HS-27A (cell line): ENCODE measurements around the gene DPH6.
A peak's percentile ranks its signal among the peaks of the same experiment; 100 is the strongest.

Experiments used
- DNase-seq: peaks from one replicate; pipeline ENCODE4 v3.0.0-alpha.2; 2012; ENCODE audit warnings: low read depth, missing footprints

DPH6 gene

GRCh38 chr15:35540885-35541284 lies 5.1 kb downstream of the DPH6 start:
- peak; percentile 20 for DNase-seq

DNA sequence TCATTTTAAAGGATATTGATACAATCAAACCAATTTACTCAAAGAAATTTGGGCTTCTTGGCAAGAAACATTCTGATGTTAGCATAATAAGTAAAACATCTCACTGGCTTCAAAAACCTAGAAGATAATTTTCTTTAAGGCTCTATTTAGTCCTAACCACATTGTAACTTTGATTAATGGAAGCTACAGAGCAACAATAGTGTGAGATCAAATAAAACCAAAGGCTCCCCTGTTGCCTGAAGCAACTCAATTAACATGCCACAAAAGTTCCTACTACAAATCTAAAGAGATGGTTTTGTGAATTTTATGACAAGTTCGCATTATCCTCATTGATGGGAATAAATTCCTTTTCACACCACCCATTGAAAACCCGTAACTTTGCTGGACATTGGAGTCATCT lies 5.9 kb downstream of the DPH6 start:
- DNase-seq = no peak

DNA sequence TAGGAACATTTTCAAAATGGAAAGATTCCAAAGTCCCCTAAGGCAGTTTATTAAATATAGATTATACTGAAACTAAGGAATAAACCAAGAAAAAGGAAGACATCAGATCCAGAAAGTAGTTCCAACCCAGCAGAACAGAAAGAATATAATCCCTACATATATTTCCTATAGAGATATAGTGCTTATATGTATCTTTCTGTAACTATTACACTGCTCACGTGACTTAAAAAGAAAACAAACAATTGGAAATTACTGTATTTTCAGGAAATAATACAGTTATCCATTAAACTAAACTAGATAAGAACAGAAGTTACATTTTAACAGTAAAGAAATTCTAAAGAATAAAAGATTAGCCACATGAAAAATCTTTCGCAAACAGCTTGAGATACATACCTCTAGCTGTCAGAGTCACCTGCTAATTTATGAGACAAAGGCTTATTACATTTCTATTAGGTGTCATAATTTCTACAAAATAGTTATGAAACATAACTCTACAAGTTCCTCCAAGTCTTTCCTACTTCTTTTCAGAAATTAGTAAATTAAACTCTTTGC lies 10.5 kb downstream of the DPH6 start:
- DNase-seq = no peak

- no peak for DNase-seq
Measured at GRCh38 chr15:35533130-35534110, 12.5 kb downstream of the DPH6 start.

DNA sequence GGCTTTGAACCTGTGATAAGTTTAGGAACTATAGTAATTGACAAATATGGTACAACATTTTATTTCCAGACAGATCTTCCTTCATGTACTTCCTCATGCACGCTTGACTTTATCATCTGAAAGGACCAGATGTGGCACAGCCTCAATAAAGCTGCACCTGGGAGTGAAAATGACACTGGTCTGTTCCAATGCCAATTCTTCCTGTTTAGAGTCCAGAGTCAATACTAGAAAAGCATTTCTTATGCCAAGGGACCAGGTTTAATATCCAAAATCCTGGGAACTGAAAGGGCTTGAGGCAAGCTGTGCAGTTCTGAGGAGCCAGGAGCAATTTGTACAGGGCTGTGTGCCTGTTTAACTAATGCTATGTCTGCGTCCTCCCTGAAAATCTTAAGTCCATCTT lies 15.3 kb downstream of the DPH6 start:
- no peak for DNase-seq

GRCh38 chr15:35529784-35530183 lies 16.2 kb downstream of the DPH6 start:
- DNase-seq = no peak

- no peak for DNase-seq
Measured at GRCh38 chr15:35522061-35522460, 23.9 kb downstream of the DPH6 start.

- DNase-seq = peak; percentile 50
Measured at GRCh38 chr15:35519541-35520149, 26.3 kb downstream of the DPH6 start.

GRCh38 chr15:35519052-35519451 lies 26.9 kb downstream of the DPH6 start:
- DNase-seq = no peak

- DNase-seq = no peak
Measured at GRCh38 chr15:35514759-35515158, 31.2 kb downstream of the DPH6 start.

DNA sequence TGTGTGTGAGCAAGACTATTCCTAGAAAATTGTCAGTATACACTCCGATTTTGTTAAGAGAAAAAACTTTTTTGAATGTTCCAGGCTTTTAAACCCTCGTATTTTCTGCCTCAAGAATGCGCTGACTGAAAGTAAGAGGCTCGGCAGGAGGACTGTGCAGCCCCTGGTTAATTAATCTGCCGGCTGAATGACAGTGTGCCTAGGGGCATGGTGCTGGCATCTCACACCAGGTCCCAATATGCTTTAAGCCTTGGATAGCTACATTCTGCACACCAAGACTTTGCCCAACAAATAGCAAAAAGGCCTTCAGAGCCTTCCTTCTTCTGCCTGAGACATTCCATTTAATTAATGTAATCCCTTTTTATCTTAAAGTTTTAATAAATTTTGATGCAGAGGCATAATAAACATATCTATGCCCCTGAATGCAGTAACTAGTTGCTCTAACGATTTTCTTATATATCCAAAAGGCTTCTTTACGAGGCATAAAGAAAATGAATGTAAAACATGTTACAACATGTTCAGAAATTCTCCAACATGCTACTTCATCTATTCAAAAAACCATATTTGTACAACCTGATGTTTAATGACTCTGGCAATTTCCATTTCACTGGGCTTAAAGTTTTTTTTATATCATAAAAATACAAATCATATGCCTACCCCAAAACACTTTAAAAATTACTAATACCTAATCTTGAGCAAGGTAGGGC lies 37.9 kb downstream of the DPH6 start:
- DNase-seq = no peak

DNA sequence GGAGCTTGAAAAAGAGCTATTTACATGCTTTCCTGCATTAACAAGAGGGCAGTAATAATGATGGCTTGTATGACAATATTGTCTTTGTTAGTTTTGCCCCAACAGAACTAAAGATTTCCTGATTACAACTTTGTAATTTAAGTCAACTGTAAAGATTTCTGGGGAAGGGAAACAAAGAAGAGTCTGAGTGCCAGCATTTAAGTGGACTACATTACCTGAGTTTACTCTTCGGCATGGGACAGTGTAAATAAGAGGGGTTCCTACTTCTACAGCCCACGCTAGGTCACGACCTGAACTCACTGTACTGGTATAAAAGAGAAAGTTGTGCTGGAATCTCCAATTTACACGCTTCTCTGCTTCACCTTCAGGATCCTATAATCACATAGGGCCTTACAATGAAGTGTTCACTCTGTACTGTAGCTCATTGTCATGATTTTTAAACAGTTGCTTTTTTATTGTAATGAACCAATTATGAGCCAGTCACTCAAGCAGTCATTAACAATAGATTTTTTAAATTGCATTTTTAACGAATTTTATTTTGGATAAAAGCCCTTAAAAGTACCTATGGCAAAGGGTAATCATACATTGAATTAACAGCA lies 39.6 kb downstream of the DPH6 start:
- DNase-seq = no peak

DNA sequence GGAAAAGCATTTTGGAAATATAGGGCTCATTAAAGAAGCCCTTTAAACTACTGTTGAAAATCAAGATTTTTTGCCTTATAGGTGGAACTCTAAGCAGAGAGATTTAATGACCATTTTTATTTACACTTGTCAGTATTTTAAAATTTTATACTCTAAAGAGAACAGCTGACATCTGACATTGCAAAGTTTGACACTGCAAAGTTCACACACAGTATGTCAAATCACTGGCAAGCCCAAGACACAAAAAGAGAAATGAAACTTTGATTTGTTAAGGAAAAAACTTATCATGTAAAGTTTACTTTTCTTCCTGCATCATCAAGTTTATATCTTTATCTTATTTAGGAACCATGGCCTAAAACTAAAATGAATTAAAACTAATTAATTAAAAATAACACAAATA lies 40.2 kb downstream of the DPH6 start:
- no peak for DNase-seq

DNA sequence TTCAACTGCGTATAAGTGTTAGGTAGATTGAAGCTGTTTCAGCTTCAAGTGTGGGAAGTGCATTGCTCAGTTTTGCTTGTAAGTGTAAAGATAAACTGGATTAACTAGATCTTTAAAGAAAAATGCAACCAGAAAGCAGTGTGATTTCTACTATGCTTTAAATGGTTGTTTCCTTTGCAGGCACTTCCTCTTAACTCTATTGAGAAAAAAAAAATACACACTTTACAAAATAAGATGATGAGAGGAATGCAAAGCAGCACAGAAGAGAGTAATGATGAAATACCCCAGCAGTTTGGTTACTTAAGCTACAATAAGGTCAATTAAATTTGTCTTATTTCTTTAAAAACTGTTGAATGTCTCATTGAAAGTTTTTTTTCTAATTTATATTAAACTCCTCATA lies 40.8 kb downstream of the DPH6 start:
- no peak for DNase-seq

DNA sequence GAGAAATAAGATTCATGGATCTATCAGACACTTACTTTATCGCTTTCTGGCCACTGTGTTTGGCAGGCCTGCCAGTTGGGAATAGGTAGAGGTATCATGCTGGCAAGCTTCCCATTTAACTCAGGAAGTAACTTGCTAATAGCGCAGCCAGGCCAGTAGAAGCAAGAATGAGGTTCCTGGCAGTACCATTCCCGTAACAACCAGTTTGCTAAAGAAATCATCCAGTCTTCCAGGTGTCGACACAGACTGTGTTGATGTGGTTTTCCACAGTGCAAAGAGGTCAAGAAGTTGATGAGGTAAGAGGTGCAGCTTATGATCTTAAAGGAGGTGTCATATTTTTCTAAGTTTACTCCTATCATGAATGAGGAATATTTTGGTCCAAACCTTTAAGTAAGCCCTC lies 46.2 kb downstream of the DPH6 start:
- no peak for DNase-seq

GRCh38 chr15:35496585-35496984 lies 49.4 kb downstream of the DPH6 start:
- DNase-seq = no peak

DNA sequence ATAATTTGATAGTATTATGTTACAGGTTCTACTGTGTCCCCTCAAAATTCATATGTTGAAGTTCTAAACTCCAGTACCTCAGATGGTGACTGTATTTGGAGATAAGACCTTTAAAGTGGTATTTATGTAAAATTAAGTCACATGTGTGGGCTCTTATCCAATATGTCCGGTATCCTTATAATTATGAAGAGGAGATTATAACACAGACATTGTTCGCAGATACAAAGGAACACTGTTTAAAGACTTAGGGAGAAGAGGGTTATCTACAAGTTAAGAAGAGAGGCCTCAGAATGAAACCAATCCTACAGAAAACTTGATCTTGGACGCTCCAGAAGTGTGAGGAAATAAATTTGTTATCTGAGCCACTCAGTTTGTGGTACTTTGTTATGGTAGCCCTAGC lies 50.9 kb downstream of the DPH6 start:
- DNase-seq = no peak

DNA sequence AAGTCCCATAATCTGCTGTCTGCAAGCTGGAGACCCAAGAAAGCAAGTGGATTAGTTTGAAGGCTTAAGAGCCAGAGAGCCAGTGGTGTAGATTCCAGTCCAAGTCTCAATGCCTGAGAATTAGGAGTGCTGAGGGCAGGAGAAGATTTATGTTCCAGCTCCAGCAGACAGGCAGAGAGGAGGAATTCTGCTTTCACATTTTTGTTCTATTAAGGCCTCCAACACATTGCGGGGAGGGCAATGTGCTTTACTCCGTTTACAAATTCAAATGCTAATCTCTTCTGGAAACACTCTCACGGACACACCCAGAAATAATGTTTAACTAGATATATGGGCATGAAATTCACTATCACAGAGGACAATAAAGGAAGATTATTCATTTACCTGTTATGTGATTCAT lies 54.0 kb downstream of the DPH6 start:
- no peak for DNase-seq

DNA sequence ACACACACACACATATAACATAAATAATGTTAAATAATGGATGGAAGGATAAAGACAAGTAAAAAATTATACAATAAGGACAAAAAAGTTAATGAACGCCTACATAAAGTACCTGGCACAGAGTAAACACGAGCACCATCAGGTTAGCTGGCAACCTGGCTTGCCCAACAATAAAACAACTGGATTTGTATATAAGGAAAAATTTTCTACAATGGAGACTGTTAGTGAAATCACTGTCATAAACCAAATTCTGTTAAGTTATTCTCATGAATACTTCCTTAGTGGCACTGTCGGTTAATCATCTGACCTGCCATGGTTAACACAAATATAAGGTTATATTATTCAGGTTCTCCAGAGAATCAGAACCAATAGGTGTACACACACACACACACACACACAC lies 54.8 kb downstream of the DPH6 start:
- no peak for DNase-seq

GRCh38 chr15:35490511-35490910 lies 55.5 kb downstream of the DPH6 start:
- DNase-seq = no peak

DNA sequence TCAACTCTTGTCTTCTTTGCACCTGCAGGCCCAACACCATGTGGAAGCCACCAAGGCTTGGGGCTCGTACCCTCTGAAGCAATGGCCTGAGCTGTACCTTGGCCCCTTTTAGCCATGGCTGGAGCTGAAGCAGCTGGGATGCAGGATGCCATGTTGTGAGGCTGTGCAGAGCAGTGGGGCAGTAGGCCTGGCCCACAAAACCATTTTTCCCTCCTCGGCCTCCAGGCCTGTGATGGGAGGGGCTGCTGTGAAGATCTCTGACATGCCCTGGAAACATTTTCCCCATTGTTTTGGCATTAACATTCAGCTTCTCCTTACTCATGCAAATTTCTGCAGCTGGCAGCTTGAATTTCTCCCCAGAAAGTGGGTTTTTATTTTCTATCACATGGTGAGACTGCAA lies 58.5 kb downstream of the DPH6 start:
- DNase-seq = no peak

DNA sequence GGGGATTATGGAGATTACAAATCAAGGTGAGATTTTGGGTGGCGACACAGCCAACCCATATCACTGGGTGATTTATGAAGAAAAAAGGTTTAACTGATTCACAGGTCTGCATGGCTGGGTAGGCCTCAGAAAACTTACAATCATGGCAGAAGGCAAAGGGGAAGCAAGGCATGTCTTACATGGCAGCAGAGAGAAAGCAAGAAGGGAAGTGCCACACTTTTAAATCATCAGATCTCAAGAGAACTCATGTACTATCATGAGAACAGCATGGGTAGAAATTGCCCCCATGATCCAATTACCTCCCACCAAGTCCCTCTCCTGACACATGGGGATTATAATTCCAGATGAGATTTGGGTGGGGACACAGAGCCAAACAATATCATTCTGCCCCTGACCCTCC lies 59.7 kb downstream of the DPH6 start:
- no peak for DNase-seq
